Endothelial cell (in vitro differentiated cells): ENCODE data around the gene NSUN7. TPM values are rescaled to one million over a fixed set of nuclear protein-coding genes. Genes with fewer than 3 reads are reported as not detected.

ENCODE experiments used
- DNase-seq: peaks from one replicate; pipeline ENCODE4 v3.0.0; 2021; ENCODE audit warnings: low spot score
- H3K27ac Mint-ChIP-seq: one replicate; pipeline ENCODE4 v1.8.0; 2021; ENCODE audit warnings: mixed read lengths, inconsistent platforms; ENCODE audit not compliant: unreplicated experiment
- H3K27me3 Mint-ChIP-seq: one replicate; pipeline ENCODE4 v1.8.0; 2021; ENCODE audit warnings: mild to moderate bottlenecking, moderate library complexity, mixed read lengths, inconsistent platforms; ENCODE audit not compliant: unreplicated experiment
- H3K36me3 Mint-ChIP-seq: one replicate; pipeline ENCODE4 v1.8.0; 2021; ENCODE audit warnings: mild to moderate bottlenecking, low read depth, mixed read lengths, inconsistent platforms; ENCODE audit not compliant: unreplicated experiment
- H3K4me1 Mint-ChIP-seq: one replicate; pipeline ENCODE4 v1.8.0; 2021; ENCODE audit warnings: mild to moderate bottlenecking, mixed read lengths, inconsistent platforms; ENCODE audit not compliant: unreplicated experiment
- H3K4me3 Mint-ChIP-seq: one replicate; pipeline ENCODE4 v1.8.0; 2021; ENCODE audit warnings: mild to moderate bottlenecking, mixed read lengths, inconsistent platforms; ENCODE audit not compliant: unreplicated experiment
- H3K9me3 Mint-ChIP-seq: one replicate; pipeline ENCODE4 v1.8.0; 2021; ENCODE audit warnings: mixed read lengths, inconsistent platforms; ENCODE audit not compliant: unreplicated experiment
- CTCF ChIP-seq: fragments of 200-600 bp; sonication (generic); IDR thresholded peaks from one replicate; pipeline ENCODE4 v1.5.0; 2021; ENCODE audit warnings: antibody characterized with exemption; ENCODE audit not compliant: unreplicated experiment
- long read RNA-seq: library from polyadenylated mRNA; unstranded; transcript quantifications from one replicate; pipeline ENCODE4 v2.0.0, GENCODE V29; 2020; ENCODE audit not compliant: unreplicated experiment
- total RNA-seq: library from RNA; stranded (reverse); fragmentation: NEBNext Ultra II Directional; extraction: Animal tissue kit (Norgen Biotek cat#: 25700); gene quantifications from one replicate; pipeline ENCODE4 v1.2.1, GENCODE V29; 2021; ENCODE audit not compliant: unreplicated experiment

NSUN7 gene
- total RNA-seq: 8.5 TPM
- long read RNA-seq, partial matches to known transcripts: 1 of 2 reads
- long read RNA-seq, other reads (novel, unspliced or antisense): 0 of 2 reads

GRCh38 chr4:40749717-40750460 is at the start of gene NSUN7:
TSS of gene NSUN7 (plus strand) at chr4:40749955. CDS start at chr4:40750694, 739 bp downstream.
- H3K4me3 Mint-ChIP-seq: peak within 1 kb of the TSS; percentile 92
- no peaks in the 10 kb centered on the region for H3K36me3 Mint-ChIP-seq
- H3K9me3 Mint-ChIP-seq: no peaks in the 10 kb centered on the region
- peak within 1 kb of the TSS; percentile 57 for H3K27ac Mint-ChIP-seq
- H3K4me1 Mint-ChIP-seq: peaks cover 8% of the 10 kb centered on the region
- TF ChIP-seq CTCF: no peak
- peak; percentile 86 for DNase-seq
- H3K27me3 Mint-ChIP-seq: peaks cover 4% of the 10 kb centered on the region

- H3K27ac Mint-ChIP-seq: no peak overlapping the region
- TF ChIP-seq CTCF: no peak
- no peak for DNase-seq
- no peaks in the 10 kb centered on the region for H3K27me3 Mint-ChIP-seq
- no peaks in the 10 kb centered on the region for H3K9me3 Mint-ChIP-seq
- no peaks in the 10 kb centered on the region for H3K4me1 Mint-ChIP-seq
- no peaks in the 10 kb centered on the region for H3K36me3 Mint-ChIP-seq
- H3K4me3 Mint-ChIP-seq: no peak overlapping the region
Measured at GRCh38 chr4:40702137-40702799, 47.5 kb upstream of the NSUN7 start.

GRCh38 chr4:40702800-40703151 is 47.0 kb upstream of the NSUN7 start:
- no peak overlapping the region for H3K4me3 Mint-ChIP-seq
- DNase-seq: no peak
- no peaks in the 10 kb centered on the region for H3K27me3 Mint-ChIP-seq
- H3K27ac Mint-ChIP-seq: no peak overlapping the region
- no peaks in the 10 kb centered on the region for H3K9me3 Mint-ChIP-seq
- H3K36me3 Mint-ChIP-seq: no peaks in the 10 kb centered on the region
- TF ChIP-seq CTCF: no peak
- H3K4me1 Mint-ChIP-seq: no peaks in the 10 kb centered on the region

- no peak overlapping the region for H3K27ac Mint-ChIP-seq
- no peaks in the 10 kb centered on the region for H3K9me3 Mint-ChIP-seq
- H3K27me3 Mint-ChIP-seq: no peaks in the 10 kb centered on the region
- no peaks in the 10 kb centered on the region for H3K36me3 Mint-ChIP-seq
- DNase-seq: no peak
- TF ChIP-seq CTCF: no peak
- no peak overlapping the region for H3K4me3 Mint-ChIP-seq
- no peaks in the 10 kb centered on the region for H3K4me1 Mint-ChIP-seq
Measured at GRCh38 chr4:40704073-40704472, 45.7 kb upstream of the NSUN7 start.
